GM12875 (cell line): ENCODE measurements around the gene NUP107.

Source experiments
- H3K4me3 ChIP-seq: one replicate; pipeline ENCODE4 v1.5.1; 2011; ENCODE audit warnings: low read depth, low read length, control low read depth
- CTCF ChIP-seq: IDR thresholded peaks from 2 replicates; pipeline ENCODE4 v1.5.1; 2011; ENCODE audit warnings: low read depth, mild to moderate bottlenecking, control low read depth, inconsistent platforms, low read length, moderate library complexity, borderline replicate concordance; ENCODE audit not compliant: insufficient read depth

The NUP107 gene

GRCh38 chr12:68772714-68773113 lies 85.9 kb downstream of the NUP107 start:
- no peak overlapping the region for H3K4me3 ChIP-seq
- TF ChIP-seq CTCF, result no peak

- TF ChIP-seq CTCF, result no peak
- H3K4me3 ChIP-seq, result no peak overlapping the region
These were observed 86.8 kb downstream of the NUP107 start for GRCh38 chr12:68773582-68773981.

GRCh38 chr12:68775121-68775630 lies 88.4 kb downstream of the NUP107 start:
- H3K4me3 ChIP-seq, result no peak overlapping the region
- TF ChIP-seq CTCF, result no peak

GRCh38 chr12:68776976-68777610 lies 90.3 kb downstream of the NUP107 start:
- no peak for TF ChIP-seq CTCF
- no peak overlapping the region for H3K4me3 ChIP-seq

GRCh38 chr12:68779280-68779679 lies 92.5 kb downstream of the NUP107 start:
- no peak for TF ChIP-seq CTCF
- H3K4me3 ChIP-seq, result no peak overlapping the region

GRCh38 chr12:68780731-68781130 lies 94.0 kb downstream of the NUP107 start:
- no peak overlapping the region for H3K4me3 ChIP-seq
- no peak for TF ChIP-seq CTCF

GRCh38 chr12:68781728-68782127 lies 95.0 kb downstream of the NUP107 start:
- TF ChIP-seq CTCF, result no peak
- no peak overlapping the region for H3K4me3 ChIP-seq
